ENCODE measurements around the gene CDHR3.

GRCh38 chr7:106034383-106034782 lies 71.3 kb downstream of the CDHR3 start:
- TF ChIP-seq, protein P1, sequence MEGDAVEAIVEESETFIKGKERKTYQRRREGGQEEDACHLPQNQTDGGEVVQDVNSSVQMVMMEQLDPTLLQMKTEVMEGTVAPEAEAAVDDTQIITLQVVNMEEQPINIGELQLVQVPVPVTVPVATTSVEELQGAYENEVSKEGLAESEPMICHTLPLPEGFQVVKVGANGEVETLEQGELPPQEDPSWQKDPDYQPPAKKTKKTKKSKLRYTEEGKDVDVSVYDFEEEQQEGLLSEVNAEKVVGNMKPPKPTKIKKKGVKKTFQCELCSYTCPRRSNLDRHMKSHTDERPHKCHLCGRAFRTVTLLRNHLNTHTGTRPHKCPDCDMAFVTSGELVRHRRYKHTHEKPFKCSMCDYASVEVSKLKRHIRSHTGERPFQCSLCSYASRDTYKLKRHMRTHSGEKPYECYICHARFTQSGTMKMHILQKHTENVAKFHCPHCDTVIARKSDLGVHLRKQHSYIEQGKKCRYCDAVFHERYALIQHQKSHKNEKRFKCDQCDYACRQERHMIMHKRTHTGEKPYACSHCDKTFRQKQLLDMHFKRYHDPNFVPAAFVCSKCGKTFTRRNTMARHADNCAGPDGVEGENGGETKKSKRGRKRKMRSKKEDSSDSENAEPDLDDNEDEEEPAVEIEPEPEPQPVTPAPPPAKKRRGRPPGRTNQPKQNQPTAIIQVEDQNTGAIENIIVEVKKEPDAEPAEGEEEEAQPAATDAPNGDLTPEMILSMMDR (IDR thresholded peaks at IDR 0.05): no peak
- no peak for TF ChIP-seq POLR2AphosphoS5 (IDR thresholded peaks at IDR 0.05)

Data from gastroesophageal sphincter (tissue), 3 donors.